ENCODE data around the gene NCOA5. TPM values are rescaled to one million over a fixed set of nuclear protein-coding genes. Genes with fewer than 3 reads are reported as not detected.

Gene NCOA5
- 14.3 TPM for total RNA-seq

DNA sequence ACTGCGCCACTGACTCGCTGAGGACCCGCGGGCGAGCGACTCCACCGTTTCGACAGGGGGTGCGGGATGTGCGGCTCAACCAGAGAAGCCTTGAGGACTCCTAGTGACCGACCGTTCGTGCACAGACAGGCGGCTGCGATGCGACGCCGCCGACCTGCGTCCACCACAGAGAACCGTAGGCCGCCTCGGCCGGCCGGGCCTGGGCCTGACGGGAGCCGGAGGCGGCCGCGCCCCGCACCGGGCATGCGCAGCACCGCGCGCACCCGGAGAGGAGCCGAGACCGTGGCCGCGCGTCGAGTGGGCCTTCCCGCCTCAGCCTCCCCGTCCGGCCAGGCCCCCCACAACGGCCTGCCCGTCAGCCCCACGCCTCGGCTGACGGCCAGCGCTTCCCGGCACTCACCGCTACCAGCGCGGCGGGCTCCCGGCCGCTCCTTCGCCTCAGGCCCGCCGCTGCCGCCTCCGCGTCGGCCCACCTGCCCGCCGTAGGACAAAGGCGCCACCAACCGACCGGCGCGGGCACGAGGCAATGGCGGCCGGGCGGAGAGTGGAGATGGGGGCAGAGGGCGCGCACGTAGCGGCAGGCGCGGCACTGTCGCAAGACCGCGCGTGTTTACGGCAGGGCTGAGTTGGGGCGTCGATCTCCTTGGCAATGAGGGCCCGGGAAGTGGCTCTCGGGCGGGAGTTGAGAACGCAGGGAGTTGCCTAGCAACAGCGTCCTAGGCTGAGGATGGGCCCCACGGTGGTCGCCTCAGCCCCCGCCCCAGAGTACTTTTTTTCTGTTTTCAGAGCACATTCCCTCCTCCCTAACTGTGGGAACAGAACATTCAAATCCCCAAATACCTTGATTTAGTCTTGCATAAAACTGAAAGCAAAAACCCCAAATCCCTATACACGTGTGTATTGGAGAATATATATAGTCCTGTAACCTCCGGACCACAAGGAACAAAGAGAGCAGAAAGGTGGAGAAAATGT is at the start of gene NCOA5:
Gene NCOA5 (minus strand): TSS at position 546 of the 972 bp plus-strand sequence. CDS start 10,538 bp downstream, outside the sequence.
- ATAC-seq: peak; percentile 98

DNA sequence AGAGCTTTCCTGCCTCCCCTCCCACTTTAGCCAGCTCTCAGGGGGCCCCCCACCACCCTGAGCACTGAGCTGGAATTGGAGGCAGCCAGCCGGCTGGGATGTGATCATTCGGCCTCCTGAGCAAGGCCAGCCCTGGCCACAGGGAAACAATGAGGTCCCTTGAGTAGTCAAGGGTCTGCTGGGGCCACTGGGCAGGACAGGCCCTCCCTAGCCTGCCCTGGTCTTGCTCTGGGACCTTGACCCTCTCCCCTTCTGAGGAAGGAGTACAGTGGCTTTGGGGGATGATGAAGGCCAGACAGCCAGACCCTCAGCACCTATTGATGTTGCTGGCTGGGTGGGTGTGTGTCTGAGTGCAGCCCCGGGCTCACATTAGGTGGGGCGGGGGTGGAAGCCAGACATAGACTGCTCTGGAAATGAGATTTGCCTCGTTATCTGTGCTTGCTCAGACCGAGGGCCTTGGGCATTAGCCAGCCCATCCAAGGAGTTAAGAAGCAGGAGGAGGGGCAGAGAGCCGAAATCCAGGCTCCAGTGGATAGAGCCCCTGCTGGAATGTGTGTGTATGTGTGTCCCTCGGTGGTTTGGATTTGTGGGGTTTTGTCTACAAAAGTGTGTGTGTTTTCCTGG is 49.6 kb upstream of the NCOA5 start:
- peak; percentile 9 for ATAC-seq

DNA sequence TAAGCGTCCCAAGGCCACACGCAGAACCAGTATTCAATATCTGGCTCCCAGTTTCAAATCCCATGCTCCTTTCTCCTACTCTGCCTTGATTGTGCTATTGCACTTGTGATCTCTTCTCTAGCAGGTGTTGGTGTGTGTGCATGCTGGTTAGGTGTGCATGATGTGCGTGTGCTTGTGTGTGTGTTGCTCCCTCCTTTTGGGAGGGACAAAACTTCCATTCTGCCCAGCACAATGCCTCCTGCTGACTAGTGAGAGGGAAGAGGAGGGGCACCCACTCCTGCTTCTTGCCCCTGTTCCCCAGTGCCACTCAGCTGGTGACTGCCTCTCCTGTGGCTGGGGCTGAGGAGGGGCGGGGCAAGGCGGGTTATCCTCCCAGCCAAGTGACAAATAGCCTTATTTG is 48.1 kb upstream of the NCOA5 start:
- no peak for ATAC-seq

DNA sequence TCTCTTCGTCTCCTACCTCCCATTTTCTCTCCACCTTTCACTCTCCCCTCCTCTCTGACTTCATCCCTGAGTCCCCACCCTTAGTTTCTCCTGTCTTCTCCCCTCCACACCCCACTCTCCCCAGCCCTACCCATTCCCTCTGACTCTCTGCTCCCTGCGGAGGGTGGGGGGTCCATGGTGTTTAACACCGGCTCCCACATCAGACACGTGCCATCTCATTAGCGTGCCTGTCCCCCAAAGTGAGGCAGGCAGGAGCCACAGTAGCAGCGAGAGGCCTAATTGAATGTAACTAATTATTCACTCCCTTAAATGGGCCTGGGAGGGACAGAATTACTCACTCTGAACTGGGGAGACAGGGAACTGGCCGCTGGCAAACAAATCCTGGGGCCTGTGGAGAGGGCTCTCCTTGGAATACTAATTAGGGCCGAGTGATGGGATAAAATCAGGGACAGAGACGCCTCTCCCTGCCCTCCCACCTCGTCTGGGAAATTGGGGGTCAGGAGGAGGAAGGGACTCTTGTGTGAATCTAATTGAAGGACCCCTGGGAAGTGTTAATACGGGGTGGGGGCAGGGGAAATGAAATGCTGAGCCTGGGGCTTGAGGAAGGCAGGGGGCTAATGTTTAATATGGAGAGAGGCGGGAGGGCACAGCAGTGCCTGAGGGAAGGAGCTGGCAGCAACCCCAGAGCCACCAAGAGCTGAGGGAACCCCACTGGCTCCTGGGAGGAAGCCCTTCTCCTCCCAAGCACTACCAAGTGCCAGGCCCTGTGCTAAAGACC is 46.3 kb upstream of the NCOA5 start:
- ATAC-seq: no peak

DNA sequence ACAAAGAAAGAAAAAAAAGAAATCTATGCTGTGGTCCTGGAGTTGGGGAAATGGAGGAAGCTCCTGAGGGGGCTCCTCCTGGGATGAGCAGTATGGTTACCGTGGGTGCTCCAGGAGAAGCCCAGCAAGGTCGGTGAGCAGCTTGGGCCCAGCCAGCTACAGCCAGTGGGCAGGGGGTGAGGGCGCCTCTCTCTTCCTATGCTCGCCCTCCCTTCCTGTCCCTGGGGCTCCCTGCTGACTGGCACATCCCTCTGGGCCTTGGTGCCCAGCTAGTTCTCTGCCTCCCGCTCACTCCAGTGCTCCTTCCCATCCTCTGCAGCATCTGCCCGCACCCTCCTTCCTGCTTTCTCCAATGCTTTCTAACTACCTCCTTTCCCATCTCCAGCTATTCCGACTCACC is 45.0 kb upstream of the NCOA5 start:
- ATAC-seq: no peak

DNA sequence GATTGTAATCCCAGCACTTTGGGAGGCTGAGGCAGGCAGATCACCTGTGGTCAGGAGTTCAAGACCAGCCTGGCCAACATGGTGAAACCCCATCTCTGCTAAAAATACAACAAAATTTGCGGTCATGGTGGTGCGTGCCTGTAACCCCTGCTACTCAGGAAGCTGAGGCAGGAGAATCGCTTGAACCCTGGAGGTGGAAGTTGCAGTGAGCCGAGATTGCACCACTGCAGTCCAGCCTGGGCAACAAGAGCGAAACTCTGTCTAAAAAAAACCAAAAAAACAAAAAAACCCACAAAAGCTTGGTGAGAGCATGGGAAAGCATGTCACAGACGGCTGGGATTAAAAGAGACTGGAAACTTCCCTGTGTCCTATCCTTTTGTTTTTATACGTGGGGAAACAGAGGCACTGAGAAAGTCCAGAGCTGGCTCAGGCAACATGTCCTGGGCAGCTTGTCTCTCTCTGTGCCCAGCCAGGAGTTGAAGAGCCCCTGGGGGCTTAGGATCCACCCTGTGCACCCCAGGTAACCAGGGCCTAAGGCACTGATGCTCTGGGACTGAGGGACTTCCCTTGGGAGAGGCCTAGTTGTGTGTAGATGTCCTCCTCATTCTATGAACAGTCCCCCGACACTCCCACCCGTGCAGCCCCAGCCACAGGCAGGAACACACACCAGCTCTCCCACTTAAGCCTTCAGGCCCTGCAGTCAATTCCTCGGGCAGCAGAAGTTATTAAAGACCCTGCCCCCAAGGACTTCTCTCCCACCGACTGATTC is 44.3 kb upstream of the NCOA5 start:
- ATAC-seq: no peak

DNA sequence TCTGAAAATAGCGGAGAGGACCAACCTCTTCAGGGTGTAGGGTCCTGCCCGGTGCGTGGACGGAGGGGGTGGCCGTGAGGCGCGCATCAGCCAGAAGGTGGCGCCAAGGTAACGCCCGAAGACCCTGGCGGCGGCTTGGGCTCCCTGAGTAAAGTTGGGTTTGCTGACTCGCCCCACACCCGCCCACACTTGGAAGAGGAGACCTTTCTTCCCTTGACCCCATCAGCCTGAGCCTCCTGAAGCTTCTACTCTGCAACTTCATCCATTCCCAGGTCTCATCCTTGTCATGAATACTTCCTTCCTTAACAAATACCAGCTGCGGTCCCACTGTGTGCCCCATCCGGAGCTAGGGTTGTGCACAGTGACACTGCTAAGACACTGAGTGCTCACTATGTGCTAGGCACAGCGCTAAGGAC is 43.0 kb upstream of the NCOA5 start:
- peak; percentile 77 for ATAC-seq

DNA sequence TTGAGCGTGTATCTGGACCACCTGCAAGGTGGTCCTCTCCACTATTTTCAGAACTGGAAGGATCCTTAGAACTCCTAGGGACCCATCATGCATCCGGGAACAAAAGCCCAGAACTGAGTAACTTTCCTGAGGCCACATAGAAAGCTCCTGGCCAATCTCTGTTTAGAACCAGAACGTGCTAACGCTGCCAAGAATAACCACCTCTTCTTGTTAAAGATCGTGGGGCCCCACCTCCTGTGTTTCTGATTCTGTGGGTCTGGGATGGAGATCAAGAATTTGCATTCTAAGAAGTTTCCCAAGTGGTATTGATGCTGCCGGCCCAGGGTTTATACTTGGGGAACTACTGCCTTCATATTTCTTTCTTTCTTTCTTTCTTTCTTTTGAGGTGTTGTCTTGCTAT is 41.6 kb upstream of the NCOA5 start:
- no peak for ATAC-seq

DNA sequence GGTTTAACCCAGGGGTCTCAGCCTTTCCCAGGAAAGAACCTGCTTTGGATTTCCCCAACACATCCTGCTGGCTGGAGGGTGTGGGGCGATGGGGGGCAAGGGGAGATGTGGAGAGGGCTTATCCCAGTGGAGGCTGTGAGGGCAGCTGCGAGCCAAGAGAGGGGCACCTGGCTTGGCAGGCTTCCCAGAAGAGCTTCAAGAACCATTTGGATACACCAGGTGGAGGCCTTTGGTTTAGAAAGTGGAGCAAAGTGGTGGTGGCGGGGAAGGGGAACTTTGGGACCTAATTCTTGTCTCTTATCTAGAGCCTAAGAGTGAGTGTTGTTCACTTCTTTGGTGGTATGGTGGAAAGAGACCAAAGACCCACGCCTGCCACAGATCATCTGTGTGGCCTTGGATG is 40.8 kb upstream of the NCOA5 start:
- no peak for ATAC-seq

DNA sequence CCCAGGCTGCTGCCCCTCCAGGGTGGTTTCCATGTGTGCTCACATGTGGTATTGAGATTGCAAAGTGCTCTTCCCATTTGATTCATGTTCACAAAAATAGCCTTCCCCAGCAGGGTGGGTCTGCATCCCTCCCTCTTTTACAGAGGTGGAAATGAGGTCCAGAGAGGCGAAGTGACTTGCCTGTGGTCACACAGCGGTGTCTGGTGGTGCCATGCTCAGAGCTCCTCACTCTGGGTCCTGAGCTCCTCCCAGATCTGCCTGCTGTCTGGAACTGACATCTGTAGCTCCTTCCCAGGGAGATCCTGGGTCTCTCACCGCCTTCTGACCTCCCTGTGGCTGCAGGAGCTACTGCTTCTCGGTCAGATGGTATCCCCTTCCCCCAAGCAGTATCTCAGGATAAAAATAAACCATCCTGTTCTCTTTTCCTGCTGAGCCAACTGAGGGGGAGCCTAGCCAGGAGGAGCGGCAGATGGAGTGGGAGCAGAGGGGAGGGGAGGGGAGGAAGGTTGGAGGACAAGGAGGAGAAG is 40.3 kb upstream of the NCOA5 start:
- ATAC-seq: no peak

DNA sequence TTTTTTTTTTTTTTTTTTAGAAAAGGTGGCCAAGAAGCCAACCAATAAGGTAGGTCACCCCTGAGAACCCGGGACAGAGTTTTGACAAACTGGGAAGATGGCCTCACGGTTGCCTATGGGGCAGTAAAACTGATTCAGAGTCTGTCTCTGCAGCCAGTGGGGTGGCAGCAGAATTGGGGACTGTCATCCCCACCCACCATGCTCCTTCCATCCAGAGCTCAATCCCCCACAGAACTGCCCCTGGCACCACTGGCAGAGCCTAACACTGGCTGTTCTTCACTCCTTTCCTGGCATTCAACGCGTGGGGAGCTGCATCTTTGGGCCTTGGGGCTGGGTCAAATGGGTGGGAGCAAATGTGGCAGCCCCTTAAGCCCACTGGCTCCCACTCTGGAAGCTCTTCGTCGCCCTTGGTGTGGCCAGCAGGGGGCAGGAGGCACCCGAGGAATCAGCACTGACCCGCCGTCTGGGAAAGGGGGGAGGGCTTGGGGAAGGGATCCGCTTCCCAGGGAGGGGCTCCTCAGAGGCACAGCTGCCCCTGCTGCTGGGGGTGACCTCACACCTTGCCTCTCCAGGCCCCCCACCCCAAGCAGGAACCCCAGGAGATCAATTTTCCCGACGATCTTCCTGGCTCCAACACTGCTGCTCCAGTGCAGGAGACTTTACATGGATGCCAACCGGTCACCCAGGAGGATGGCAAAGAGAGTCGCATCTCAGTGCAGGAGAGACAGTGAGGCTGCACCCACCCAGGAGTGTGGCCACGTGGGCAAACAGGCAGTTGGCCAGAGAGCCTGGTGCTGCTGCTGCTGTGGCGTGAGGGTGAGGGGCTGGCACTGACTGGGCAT is 38.8 kb upstream of the NCOA5 start:
- no peak for ATAC-seq

DNA sequence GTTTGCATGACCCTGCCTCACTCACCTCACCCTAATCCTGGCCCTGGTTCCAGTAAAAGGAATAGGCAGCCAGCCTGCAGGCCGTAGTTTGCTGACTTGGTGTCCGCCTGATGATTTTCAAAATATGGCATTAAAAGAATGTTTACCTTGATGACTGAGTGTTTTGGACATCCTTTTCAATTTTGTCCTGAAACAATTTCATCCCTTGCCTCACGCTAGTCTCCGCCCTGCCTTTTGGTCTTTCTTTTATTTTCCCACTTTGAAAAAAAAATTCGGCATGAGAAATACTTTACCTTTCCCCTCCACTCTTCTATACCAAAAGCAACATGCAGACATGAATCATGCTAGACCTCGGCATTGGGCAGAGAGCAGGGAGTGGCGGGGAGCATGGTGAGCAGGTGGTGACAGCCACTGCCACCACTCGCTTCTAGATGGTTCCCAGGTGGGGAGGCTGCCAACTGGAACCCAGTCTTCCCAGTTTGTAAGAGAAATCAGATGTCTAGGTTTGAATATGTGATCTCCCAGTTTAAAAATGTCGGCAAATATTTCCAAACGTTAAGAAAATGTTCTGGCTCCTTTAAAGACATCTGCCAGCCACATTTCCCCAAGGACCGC is 37.7 kb upstream of the NCOA5 start:
- no peak for ATAC-seq

DNA sequence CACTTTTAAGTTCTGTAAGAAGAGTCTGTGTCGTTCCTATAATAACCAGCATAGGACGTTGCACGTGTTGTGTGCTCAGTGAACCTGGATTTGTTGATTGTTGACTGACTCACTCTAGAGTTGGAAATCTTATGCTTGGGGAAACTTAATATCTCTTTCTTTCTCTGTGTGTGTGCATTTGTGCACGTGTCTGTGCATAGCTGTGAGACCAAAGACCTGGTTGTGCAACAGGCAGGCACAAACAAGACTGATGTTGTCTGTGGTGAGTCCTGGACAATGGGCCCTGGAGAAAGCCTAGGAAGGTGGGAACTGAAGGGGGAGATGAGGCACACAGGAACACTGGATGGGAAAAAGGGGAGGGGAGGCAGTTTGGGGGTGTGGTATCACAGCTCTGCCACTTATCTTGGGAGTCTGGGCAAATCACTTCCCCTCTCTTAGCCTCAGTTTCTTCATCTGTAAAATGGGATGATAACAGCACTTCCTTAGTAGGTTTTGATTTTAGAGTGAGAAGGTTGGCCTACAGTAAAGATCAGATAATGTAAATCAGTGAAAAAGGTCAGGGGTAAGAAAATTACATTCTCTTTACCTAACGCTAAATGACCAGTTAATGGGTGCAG is 36.8 kb upstream of the NCOA5 start:
- ATAC-seq: no peak

DNA sequence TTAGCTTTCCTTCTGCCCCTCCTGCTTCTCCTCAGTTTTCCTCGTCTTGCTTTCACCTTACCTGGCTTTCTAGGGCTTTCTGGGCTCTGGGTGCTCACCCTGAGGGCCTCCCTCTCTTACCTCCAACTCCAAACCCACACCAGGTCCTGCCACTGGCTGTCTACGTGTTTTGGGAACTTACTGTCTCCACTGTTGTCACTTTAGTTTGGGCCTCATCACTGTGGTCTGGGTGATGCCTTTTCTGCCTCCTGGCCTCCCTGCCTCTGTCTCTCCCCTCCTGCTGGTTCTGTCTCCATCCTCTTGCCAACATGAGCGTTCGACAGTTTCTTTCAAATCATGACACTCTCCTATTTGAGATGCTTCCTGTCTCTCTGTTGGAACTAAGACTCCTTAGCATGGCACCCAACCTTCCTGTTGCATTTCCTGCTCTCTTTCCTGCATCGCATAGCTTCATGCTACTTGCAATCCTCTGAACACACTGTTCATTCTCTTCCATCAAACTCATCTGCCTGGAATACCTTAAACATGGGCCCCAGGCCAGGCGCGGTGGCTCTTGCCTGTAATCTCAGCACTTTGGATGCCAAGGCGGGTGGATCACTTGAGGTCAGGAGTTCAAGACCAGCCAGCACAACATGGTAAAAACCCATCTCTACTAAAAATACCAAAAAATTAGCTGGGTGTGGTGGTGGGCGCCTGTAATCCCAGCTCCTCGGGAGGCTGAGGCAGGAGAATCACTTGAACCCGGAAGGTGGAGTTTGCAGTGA is 33.9 kb upstream of the NCOA5 start:
- no peak for ATAC-seq

DNA sequence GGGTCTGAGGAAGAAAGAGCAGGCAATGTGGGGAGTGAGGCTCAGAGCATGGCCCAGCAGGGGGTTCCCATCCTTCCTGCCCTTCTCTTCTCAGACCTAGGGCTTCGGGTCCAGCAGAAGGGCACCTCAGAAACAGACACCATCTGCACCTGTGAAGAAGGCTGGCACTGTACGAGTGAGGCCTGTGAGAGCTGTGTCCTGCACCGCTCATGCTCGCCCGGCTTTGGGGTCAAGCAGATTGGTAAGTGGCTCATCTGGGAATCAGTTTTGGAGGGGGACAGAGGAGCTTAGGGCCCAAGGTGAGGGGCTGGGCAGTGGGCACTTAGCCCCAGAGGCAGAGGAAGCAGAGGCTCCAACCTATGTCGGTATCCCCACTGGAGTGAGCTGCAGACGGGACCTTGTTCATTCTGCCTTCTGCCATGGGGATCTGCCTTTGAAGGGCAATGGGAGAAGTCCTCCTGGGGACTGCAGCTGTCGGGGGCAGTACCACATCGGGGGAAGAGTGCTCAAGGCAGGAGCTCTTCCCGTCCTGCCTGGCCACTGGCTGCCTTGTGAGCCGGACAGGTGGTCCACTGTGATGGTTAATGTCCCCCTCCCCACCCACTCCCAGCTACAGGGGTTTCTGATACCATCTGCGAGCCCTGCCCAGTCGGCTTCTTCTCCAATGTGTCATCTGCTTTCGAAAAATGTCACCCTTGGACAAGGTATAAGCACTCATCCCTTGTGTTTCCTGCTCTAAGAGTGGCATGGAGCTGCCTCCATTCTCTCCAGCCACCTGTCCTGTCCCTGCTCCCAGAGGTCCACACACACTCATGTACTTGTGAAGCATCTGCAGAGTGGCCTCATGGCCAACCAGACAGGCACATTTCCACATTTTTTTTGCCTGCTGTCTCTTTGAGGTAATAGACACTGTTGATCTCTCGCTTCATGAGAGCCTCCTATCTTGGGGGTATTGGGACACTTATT is 33.0 kb upstream of the NCOA5 start:
- no peak for ATAC-seq

DNA sequence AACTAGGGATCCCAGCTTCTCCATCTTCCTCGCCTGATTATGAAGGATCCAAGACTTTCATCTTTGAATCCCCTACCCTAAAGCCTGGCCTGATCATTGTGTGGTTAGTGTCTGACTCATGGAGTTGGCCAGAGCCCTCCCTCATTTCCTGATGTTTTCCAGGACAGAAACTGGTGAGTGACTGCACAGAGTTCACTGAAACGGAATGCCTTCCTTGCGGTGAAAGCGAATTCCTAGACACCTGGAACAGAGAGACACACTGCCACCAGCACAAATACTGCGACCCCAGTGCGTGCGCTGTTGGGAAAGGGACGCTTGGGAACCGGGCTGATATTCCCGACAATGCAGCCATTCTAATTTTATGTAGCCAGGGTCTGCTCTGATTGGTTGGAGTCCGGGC is 32.3 kb upstream of the NCOA5 start:
- ATAC-seq: no peak

DNA sequence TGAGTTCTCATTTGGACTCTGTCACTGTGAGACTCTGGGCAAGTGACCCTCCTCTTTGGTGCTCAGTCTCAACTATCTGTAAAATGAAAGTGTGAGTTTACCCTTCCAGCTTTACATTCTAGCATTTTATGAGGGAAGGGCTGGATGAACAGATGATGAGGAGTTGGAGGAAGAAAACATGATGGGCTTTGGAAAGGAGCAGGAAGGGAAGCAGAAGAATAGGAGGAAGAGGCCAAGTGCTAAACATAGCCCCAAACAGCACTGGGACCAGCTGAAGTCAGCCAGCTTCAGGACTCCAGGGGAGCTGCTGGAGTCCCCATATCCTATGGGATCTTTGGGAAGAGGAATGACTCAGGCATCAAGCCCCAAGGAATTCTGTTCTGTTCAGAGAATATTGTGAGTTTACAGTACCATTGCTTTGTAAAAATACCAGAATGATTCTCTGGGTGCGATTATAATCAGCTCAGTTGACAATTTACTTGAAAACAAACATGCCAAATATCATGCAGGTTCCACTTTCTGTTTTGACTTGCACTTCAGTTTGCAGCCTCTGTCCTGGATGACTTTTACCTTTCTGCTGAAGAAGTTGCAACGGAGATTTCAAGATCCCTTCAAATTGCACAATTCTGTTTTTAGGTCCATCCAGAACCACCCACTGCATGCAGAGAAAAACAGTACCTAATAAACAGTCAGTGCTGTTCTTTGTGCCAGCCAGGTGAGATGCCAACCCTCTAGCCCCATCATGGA is 31.6 kb upstream of the NCOA5 start:
- ATAC-seq: no peak

Data from esophagus mucosa (tissue), 1 donor.